HG02759 (cell line): ENCODE data around the gene THSD7A.
A peak's percentile ranks its signal among the peaks of the same experiment; 100 is the strongest.

Source experiments
- ATAC-seq: cut with Tn5 transposase; IDR thresholded peaks from one replicate; pipeline ENCODE4 v1.9.1; 2021; ENCODE audit warnings: mild to moderate bottlenecking, moderate library complexity; ENCODE audit not compliant: unreplicated experiment

The THSD7A gene

GRCh38 chr7:11591943-11592342, 240.1 kb downstream of the THSD7A start:
- ATAC-seq = no peak

- no peak for ATAC-seq
Measured at GRCh38 chr7:11591055-11591633, 240.9 kb downstream of the THSD7A start.

GRCh38 chr7:11589251-11589650, 242.7 kb downstream of the THSD7A start:
- no peak for ATAC-seq

GRCh38 chr7:11587814-11588213, 244.2 kb downstream of the THSD7A start:
- ATAC-seq = no peak

GRCh38 chr7:11587048-11587447, 244.9 kb downstream of the THSD7A start:
- no peak for ATAC-seq

- ATAC-seq = no peak
Measured at GRCh38 chr7:11584406-11585031, 247.5 kb downstream of the THSD7A start.

GRCh38 chr7:11579141-11579540, 252.9 kb downstream of the THSD7A start:
- no peak for ATAC-seq

GRCh38 chr7:11576310-11576709, 255.7 kb downstream of the THSD7A start:
- no peak for ATAC-seq

- no peak for ATAC-seq
Measured at GRCh38 chr7:11573128-11573750, 258.8 kb downstream of the THSD7A start.

- ATAC-seq = no peak
Measured at GRCh38 chr7:11570922-11571550, 261.0 kb downstream of the THSD7A start.

GRCh38 chr7:11570205-11570604, 261.8 kb downstream of the THSD7A start:
- ATAC-seq = no peak

- no peak for ATAC-seq
Measured at GRCh38 chr7:11567571-11567970, 264.4 kb downstream of the THSD7A start.

GRCh38 chr7:11557627-11558026, 274.4 kb downstream of the THSD7A start:
- peak; percentile 88 for ATAC-seq

GRCh38 chr7:11552676-11553296, 279.2 kb downstream of the THSD7A start:
- no peak for ATAC-seq

GRCh38 chr7:11551470-11551869, 280.5 kb downstream of the THSD7A start:
- no peak for ATAC-seq

- no peak for ATAC-seq
Measured at GRCh38 chr7:11548532-11548931, 283.5 kb downstream of the THSD7A start.

GRCh38 chr7:11541330-11541729, 290.7 kb downstream of the THSD7A start:
- no peak for ATAC-seq

- ATAC-seq = no peak
Measured at GRCh38 chr7:11540271-11540761, 291.7 kb downstream of the THSD7A start.

- ATAC-seq = no peak
Measured at GRCh38 chr7:11539853-11540252, 292.1 kb downstream of the THSD7A start.

- no peak for ATAC-seq
Measured at GRCh38 chr7:11538751-11539299, 293.2 kb downstream of the THSD7A start.

- no peak for ATAC-seq
Measured at GRCh38 chr7:11533229-11533820, 298.7 kb downstream of the THSD7A start.
